GM21737 (cell line): ENCODE results near the gene DND1.
A peak's percentile ranks its signal among the peaks of the same experiment; 100 is the strongest.
"Not testable (repeated sequence)": the region's sequence is repeated elsewhere in the genome, so short reads cannot be mapped to it uniquely, and the experiment has no call there.

ENCODE experiments used
- ATAC-seq: cut with Tn5 transposase; IDR thresholded peaks from one replicate; pipeline ENCODE4 v1.9.1; 2021; ENCODE audit warnings: mild to moderate bottlenecking, moderate library complexity; ENCODE audit not compliant: unreplicated experiment

Gene DND1

DNA sequence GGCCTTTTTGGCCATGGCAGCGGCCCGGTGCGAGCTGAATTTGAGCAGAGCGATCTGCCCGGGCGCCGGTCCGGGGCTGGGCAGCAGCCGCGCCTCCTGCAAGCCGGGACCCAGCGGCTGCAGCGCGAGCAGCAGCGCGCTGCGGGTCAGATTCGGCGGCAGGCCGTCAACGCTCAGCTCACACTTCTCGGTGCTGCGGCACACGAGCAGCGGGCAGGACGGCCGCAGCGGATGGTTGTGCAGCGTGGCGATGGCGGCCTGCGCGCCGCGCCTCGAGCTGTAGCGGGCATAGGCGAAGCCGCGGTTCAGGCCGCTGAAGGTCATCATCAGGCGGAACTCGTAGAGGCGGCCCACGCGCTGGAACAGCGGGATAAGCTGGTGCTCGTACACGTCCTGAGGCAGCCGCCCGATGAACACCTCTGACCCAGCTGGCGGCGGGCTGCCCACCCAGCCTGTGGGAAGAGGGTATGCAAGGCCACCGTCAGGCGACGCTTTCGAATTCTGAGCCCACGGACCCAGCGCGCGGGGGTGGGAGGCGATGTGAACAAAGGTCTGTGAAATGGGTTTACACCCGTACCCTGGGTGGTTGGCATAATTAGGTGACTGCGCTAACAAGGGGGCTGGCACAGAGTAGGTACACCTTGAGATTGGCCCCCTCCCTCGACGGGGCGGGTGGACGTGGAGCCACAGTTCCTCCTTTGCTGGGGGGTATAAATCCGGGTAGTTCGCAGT, 755 bp downstream of the DND1 start:
- ATAC-seq, result no peak

DNA sequence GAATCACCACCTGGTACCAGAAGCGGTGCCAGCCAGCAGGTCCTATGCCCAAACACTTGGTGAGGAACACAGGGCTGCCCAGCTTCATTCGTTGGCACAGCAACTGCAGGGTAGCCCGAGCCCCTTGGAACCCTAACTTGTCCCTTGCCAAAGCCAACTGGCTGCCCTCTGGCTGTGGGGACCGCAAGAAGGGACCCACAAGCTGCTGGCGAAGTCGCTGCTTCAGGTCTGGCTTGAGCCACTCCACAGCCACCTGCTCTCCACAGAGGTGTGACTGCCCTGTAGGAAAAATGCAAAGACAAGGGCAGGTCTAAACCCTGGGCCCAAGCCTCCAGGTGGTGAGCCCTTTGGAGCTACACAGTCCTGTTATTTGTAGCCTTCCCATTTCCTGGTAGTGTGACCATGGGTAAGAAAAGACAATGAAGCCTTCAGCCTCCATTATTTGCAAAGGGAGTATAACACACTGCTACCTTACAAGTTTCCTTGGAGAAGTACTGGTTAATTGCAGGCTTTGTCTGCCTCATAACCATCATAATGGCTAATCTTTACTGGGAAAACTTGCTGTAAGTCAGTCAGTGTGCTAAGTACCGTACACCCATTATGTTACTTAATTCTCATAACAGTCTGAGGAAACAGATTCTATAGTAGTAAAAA, 1.8 kb downstream of the DND1 start:
- no peak for ATAC-seq

DNA sequence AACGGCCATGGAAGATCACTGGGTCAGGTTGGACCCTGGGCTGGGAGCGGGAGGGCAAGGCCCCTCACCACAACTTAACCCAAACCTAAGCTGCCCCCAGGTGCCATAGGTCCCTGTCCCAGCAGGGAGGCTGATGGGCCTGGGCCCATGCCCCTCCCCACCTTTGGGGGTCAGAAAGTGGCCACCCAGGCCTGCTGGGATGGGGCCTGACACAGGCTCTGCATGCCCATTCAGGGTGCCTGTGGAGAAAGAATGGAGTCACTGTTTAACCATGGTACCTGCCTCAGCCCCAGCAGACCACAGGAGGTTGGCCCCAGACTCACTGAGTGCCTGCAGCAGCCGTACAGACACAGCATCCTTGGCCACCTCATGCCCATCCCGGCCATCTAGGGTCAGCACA, 2.3 kb downstream of the DND1 start:
- not testable (repeated sequence) for ATAC-seq

DNA sequence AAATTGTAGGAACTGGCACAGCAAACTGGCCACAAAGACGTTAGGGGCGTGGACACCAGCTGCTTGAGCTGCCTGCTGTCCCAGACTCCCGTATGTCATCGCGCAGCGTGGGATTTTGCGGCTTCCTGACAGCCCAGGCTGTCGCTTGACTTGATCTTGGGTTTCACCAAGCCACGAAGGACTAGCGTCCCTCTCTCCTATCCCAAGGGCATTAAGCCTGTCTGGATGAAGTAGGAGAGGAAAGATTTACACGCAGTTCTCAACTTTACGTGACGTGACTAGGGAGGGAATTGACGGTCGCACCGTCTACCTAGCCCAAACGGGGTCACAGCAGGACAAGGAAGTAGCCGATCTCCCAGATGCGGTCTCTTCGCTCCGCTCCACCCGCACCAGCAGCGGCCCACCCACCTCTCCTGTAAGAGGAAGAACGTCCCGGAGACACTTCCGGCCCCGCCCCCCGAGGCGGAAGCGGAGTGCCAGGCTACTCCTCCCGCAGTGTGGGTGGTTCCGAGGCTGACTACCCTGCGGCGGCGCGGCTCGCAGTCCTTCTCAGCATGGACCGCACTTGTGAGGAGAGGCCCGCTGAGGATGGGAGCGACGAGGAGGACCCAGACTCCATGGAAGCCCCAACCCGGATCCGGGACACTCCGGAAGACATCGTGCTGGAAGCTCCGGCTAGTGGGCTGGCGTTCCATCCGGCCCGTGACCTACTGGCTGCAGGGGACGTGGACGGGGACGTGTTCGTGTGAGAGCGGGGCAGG, 8.8 kb downstream of the DND1 start, which contains the start of gene WDR55:
TSS of gene WDR55 (plus strand) at position 546 of the 761 bp plus-strand sequence. CDS start at position 555, 9 bp downstream.
- ATAC-seq, result peak; percentile 97

DNA sequence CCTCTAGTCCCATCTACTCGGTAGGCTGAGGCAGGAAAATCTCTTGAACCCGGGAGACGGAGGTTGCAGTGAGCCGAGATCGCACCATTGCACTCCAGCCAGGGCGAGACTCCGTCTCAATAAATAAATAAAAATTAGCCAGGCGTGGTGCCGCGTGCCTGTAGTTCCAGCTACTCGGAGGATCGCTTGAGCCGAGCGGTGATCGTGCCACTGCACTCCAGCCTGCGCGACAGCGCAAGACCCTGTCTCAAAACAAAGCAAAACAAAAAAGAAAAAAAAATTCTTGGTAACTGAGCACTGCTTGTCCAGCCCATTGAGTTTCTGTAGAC, 9.4 kb downstream of the DND1 start:
- ATAC-seq, result no peak

DNA sequence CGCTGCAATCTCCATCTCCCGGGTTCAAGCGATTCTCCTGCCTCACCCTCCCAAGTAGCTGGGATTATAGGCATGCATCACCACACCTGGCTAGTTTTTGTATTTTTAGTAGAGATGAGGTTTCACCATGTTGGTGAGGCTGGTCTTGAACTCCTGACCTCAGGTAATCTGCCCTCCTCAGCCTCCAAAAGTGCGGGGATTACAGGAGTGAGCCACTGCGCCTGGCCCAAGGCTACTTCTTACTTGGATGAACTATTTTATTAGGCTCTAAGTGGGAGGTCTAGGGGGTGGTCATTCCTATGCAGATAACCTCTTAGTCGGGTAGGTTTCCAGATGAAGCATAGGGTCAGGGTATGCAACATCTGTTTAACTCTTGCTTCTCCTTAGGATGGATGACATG, 13.0 kb downstream of the DND1 start:
- ATAC-seq, result not testable (repeated sequence)

DNA sequence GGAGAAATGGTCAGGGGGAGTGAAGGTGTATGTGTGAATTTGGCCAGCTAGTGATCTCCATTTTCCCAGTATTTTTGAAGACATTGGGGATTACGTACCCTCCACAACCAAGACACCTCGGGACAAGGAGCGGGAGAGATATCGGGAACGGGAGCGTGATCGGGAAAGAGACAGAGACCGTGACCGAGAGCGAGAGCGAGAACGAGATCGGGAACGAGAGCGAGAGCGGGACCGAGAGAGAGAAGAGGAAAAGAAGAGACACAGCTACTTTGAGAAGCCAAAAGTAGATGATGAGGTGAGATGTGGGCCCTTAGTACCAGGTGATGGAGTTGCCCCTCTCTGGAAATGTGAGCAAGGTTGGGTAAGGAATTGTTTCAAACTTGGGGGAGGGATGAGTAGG, 14.5 kb downstream of the DND1 start:
- no peak for ATAC-seq

DNA sequence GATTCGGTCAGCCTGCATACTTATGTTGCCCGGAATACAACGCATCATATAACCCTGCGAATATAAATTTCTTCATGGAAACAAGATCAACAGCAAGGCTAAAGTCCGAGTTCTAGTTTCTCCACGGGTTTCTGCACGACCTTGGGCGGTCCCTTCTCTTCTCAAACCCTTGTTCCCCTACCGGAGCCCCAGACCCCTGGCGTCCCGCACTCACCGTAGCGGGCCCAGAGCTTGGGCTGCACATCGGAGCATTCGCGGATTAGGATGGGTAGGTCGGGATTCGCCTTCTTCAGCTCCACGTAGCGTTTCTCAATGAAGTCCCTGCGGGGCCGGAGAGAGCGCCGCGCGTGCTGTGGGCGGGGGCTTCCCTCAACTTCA, 26.3 kb downstream of the DND1 start:
- peak; percentile 34 for ATAC-seq

DNA sequence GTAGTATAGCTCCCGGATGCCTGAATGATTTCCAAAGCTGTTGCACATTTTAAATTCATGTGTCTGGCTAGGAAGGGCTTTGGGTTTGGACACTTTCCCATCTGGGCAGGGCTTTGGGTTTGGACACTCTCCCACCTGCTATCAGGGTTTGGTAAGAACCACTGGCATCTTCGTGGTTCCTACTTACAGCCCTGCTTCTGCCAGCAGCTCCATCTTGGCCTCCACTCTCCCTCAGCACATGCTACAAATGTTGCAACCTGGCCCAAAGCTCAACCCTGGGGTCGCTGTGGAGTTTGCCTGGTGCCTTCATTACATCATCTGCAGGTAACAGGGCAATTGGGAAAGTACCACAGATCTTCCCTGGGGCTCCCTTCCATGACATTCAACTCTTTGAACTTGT, 30.7 kb downstream of the DND1 start:
- no peak for ATAC-seq

DNA sequence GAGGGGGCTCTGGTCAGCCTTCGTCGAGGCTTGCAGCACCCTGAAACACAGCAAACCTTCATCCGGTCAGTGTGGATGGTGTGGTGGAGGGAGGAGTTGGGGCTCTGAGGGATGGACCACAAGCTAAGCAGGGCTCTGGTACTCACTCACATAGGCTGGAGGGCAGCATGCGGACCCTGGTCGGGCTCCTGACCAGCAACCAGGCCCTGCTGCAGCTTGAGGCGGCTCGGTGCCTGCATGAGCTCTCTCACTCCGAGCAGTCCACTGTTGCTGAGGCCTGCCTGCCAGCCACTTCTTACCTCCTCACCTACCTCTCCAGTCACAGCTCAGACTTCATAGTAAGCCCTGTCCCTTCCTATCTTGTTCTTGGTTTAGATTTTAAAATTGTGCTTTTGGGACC, 31.7 kb downstream of the DND1 start:
- no peak for ATAC-seq

DNA sequence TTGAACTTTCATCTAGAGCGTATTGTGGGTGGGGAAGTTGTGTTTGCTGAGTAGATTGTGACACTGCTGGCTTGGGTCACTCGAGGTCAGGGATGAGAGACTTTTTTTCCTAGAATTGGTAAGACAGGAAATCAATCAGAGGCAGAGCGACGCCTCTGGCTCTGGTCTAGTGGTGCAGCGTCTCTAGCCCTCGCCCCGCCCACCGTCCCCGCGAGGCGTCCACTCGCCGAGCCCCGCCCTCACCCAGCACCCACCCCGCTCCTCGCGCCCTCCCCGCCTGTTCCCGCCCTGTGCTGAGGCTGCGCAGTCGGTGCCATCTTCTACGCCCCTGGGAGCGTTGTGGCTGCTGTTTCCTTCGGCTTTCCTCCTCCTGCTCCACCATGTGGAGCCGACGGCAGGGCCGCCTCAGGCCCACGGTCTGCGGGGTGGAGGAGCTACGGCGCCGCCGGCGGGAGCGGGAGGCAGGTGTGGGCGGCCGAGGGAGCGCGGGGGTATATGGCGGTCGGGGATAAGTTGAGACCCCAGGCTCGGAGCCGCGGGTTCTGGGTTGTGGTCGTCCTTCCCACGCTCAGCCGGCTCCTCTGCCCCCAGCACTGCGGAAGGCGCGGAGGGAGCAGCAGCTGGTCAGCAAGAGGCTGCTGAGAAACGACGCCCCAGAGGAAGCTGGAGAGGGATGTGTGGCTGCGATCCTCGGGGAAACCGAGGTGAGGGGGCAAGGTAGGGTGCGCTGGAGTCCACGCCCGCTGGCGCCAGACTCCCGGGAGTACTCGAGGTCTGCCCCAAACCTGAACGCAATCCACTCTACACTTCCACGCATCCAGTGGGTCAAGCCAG, 34.0 kb downstream of the DND1 start, which contains the start of gene TMCO6:
TSS of gene TMCO6 (plus strand) at position 304 of the 834 bp plus-strand sequence. CDS start at position 381, 77 bp downstream.
- ATAC-seq, result peak; percentile 94

DNA sequence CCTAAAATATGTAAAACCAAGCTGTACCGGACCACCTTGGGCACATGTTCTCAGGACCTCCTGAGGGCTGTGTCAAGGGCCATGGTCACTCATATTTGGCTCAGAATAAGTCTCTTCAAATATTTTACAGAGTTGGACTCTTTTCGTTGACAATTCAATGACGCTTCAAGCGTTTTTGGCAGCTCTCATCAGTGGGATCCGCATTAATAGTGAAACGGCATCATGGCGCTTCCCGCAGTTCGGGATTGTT, 34.6 kb downstream of the DND1 start:
- not testable (repeated sequence) for ATAC-seq

DNA sequence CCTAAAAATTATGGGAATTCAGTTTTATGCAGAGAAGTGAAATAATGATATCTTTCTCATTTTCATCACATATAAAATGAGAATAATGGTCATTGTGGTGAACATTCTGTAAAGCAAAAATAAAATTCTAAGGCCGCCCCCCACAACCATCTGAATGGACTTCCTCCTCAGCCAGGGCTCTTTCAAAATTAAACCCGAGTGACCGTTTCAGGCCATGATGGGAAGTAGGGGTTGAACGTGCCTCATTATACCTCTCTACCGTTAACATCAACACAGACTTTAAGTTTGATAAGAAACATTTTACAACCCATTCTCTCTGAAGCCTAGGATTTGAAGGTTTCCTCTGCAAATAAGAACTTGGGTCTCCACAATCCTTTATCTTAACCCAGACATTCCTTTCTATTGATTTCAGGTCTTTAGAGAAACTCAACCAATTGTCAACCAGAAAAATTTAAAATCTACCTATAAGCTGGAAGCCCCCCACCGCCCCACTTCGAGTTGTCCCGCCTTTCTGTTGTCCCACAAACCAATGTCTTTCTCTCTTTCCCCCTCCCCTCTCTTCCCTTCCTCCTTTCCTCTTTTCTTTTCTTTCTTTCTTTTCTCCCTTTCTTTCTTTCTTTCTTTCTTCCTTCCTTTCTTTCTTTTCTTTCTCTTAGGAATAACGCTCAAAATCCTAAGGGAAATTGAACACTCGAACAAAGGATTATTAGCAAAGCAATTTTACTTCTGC, 35.8 kb downstream of the DND1 start:
- ATAC-seq, result no peak

DNA sequence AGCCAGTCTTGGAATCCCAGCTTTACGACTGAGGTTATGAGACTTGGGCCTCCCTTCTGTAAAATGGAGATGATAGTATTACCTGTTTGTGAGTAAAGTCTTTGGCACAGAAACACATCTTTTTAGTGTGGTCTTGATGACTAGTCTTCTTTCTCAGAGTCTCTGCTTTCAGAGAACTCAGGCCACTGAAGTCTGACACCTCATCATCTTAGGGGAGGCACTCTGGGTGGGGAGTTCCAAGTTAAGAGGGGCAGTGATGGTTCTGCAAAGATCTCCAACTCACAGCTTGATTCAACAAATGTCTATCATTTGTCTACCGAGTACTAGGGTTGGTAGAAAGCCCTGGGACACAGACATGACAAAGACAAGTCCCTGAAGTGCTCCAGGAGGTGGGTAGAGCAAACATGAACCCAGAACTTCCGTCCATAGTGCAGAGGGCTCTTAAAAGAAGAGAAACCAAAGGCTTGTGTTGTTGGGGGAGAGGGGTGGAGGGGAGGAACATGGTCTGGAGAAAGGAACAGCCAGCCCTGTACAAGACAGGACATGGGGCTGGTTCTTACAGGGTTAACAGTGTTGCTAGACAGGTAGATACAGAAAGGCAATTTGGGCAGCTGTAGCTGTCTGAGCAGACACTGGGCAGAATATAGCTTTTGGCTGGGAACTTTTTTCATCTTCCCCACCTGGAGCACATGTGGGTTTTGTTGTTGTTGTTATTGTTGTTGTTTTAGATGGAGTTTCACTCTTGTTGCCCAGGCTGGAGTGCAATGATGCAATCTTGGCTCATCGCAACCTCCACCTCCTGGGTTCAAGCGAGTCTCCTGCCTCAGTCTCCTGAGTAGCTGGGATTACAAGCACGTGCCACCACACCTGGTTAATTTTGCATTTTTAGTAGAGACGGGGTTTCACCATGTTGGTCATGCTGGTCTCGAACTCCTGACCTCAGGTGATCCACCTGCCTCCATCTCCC, 37.8 kb downstream of the DND1 start:
- ATAC-seq, result no peak

DNA sequence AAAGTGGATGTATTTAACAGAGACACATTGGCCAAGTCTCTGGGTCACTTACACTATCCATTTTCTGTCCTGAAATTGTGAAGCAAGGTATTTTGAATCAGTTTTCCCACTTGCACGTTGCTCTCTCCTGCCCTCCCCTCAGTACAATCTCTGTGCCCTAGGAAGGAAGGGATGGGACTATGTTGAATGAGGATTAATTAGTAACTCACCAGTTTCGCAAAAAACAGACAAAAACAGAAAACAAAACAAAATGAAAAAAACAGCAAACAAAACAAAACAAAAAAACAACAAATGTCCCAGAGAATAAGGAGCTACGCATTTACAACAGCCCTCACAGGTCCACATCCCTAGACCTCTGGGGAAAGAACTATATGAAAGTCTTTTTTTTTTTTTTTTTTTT, 39.3 kb downstream of the DND1 start:
- ATAC-seq, result no peak

DNA sequence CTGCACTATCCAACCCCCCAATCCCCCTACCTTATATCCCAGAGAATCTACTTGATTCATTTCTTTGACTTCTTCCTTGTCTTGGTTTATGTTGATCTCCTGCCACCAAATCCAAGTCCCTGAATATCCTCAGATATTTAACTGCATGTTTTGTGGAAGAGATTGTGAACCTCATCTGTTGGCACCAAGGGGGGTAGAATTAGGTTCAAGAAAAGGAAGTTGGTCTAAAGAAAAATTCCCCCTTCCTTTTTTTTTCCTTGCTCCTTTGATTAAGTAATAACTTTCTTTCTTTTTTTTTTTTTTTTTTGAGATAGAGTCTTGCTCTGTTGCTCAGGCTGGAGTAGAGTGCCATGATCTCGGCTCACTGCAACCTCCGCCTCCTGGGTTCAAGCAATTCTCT, 39.9 kb downstream of the DND1 start:
- no peak for ATAC-seq

DNA sequence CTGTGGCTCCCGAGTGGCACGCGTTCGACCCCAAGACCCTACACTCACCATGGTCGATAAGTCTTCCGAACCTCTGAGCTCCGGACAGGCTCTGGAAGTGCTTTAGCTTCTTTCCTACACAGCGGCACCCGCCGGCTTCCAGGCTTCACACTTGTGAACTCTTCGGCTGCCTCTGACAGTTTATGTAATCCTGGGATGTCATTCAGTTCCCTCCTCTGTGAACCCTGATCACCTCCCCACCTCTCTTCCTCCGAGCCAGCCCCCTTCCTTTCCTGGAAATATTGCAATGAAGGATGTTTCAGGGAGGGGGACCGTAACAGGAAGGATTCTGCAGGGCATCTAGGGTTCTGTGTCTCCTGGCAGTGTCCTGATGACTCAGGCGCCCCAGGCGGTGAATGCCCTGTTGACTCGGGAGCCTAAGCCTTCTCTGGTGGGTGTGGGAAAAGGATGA, 40.3 kb downstream of the DND1 start, which contains the start of gene CD14:
TSS of gene CD14 (minus strand) at position 155 of the 451 bp plus-strand sequence. CDS start at position 51, 104 bp downstream.
- no peak for ATAC-seq

DNA sequence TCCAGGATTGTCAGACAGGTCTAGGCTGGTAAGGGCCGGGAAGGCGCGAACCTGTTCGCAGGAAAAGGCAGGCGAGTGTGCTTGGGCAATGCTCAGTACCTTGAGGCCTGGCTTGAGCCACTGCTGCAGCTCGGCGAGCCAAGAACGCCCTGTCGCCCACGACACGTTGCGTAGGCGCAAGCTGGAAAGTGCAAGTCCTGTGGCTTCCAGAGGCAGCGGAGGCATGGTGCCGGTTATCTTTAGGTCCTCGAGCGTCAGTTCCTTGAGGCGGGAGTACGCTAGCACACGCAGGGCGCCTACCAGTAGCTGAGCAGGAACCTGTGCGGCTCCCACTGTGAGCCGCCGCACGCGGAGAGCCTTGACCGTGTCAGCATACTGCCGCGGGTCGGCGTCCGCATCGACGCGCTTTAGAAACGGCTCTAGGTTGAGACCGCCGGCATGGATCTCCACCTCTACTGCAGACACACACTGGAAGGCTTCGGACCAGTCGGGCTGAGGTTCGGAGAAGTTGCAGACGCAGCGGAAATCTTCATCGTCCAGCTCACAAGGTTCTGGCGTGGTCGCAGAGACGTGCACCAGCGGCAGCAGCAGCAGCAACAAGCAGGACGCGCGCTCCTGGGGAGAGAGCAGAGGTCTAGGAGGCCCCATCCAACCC, 40.9 kb downstream of the DND1 start:
- ATAC-seq, result peak; percentile 45
